ENCODE data around the gene CCDC83.

Gene CCDC83

DNA sequence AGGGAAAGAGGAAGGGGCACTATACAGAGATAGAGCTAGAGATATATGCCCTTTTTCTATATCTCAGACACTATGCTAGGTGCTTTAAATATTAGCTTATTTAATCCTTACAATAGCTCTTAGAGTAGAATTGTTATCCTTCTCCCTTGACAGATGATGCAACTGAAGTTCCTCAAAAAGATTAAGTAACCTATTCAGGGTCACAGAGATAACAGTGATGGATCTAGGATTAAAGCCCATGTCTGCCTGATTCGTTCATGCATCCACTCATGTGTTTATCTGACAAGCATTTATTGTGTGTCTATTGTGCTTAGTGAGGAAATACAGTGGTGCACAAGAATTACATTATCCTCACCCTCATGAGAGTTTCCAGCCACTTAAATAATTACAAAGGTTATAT, 8.7 kb downstream of the CCDC83 start:
- Histone ChIP-seq H3K9me3 (ENCODE audit: control insufficient read depth, insufficient read depth, low read depth, low read length) (no peaks in the 10 kb centered on the region), H3K4me3 (ENCODE audit: low read depth, low read length) (no peak overlapping the region), H3K36me3 (ENCODE audit: control insufficient read depth in 2 of 2, insufficient read depth in 1 of 2, low read length in 2 of 2) (no peaks in the 10 kb centered on the region), H3K4me1 (ENCODE audit: control insufficient read depth, insufficient read depth, low read length) (no peaks in the 10 kb centered on the region), H3K27ac (ENCODE audit: extremely low read depth, low read depth, low read length) (no peak overlapping the region)
- POLR2A ChIA-PET: no interaction called here
- CTCF ChIA-PET: interaction anchor here (1.1 to 3.7 kb wide), 2 partner anchors 9 to 170 kb away, joined by 3 to 26 read pairs; partner anchors contain the start of gene CCDC83
- TF ChIP-seq ZNF146 (tag by site-specific recombination; IDR thresholded peaks at IDR 0.05): no peak
- TF ChIP-seq ZNF529 (tag by site-specific recombination; IDR thresholded peaks at IDR 0.05; ENCODE audit: insufficient replicate concordance): no peak
- no peak for TF ChIP-seq GLI2 (tag by site-specific recombination; IDR thresholded peaks at IDR 0.05; ENCODE audit: borderline replicate concordance, low read depth)
- no peak for TF ChIP-seq KLF16 (tag by site-specific recombination; IDR thresholded peaks at IDR 0.05)
- TF ChIP-seq, protein P1, sequence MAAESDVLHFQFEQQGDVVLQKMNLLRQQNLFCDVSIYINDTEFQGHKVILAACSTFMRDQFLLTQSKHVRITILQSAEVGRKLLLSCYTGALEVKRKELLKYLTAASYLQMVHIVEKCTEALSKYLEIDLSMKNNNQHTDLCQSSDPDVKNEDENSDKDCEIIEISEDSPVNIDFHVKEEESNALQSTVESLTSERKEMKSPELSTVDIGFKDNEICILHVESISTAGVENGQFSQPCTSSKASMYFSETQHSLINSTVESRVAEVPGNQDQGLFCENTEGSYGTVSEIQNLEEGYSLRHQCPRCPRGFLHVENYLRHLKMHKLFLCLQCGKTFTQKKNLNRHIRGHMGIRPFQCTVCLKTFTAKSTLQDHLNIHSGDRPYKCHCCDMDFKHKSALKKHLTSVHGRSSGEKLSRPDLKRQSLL (tag by site-specific recombination; IDR thresholded peaks at IDR 0.05): no peak
- TF ChIP-seq GLIS2 (tag by site-specific recombination; IDR thresholded peaks at IDR 0.05): no peak
- TF ChIP-seq, protein P2, sequence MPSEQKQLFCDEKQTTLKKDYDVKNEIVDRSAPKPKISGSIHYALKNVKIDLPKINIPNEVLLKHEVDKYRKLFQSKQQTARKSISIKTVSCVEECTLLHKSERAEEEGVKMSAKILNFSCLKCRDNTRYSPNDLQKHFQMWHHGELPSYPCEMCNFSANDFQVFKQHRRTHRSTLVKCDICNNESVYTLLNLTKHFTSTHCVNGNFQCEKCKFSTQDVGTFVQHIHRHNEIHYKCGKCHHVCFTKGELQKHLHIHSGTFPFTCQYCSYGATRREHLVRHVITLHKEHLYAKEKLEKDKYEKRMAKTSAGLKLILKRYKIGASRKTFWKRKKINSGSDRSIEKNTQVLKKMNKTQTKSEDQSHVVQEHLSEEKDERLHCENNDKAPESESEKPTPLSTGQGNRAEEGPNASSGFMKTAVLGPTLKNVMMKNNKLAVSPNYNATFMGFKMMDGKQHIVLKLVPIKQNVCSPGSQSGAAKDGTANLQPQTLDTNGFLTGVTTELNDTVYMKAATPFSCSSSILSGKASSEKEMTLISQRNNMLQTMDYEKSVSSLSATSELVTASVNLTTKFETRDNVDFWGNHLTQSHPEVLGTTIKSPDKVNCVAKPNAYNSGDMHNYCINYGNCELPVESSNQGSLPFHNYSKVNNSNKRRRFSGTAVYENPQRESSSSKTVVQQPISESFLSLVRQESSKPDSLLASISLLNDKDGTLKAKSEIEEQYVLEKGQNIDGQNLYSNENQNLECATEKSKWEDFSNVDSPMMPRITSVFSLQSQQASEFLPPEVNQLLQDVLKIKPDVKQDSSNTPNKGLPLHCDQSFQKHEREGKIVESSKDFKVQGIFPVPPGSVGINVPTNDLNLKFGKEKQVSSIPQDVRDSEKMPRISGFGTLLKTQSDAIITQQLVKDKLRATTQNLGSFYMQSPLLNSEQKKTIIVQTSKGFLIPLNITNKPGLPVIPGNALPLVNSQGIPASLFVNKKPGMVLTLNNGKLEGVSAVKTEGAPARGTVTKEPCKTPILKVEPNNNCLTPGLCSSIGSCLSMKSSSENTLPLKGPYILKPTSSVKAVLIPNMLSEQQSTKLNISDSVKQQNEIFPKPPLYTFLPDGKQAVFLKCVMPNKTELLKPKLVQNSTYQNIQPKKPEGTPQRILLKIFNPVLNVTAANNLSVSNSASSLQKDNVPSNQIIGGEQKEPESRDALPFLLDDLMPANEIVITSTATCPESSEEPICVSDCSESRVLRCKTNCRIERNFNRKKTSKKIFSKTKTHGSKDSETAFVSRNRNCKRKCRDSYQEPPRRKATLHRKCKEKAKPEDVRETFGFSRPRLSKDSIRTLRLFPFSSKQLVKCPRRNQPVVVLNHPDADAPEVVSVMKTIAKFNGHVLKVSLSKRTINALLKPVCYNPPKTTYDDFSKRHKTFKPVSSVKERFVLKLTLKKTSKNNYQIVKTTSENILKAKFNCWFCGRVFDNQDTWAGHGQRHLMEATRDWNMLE (tag by site-specific recombination; conservative IDR thresholded peaks at IDR 0.05; ENCODE audit: low read depth): no peak
- TF ChIP-seq, protein P3, sequence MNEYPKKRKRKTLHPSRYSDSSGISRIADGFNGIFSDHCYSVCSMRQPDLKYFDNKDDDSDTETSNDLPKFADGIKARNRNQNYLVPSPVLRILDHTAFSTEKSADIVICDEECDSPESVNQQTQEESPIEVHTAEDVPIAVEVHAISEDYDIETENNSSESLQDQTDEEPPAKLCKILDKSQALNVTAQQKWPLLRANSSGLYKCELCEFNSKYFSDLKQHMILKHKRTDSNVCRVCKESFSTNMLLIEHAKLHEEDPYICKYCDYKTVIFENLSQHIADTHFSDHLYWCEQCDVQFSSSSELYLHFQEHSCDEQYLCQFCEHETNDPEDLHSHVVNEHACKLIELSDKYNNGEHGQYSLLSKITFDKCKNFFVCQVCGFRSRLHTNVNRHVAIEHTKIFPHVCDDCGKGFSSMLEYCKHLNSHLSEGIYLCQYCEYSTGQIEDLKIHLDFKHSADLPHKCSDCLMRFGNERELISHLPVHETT (tag by site-specific recombination; IDR thresholded peaks at IDR 0.05): no peak
- TF ChIP-seq ZNF843 (tag by site-specific recombination; IDR thresholded peaks at IDR 0.05): no peak
- no peak for TF ChIP-seq ZNF341 (tag by site-specific recombination; IDR thresholded peaks at IDR 0.05; ENCODE audit: low read depth)
- no peak for TF ChIP-seq ZNF362 (tag by site-specific recombination; IDR thresholded peaks at IDR 0.05)
- TF ChIP-seq OVOL3 (tag by site-specific recombination; IDR thresholded peaks at IDR 0.05): no peak

- H3K4me1 ChIP-seq (ENCODE audit: control insufficient read depth, insufficient read depth, low read length): no peaks in the 10 kb centered on the region
- H3K4me3 ChIP-seq (ENCODE audit: low read depth, low read length): no peak overlapping the region
- ChIA-PET CTCF (interaction anchor here (0.6 to 3.7 kb wide), 3 partner anchors 11 to 951 kb away, joined by 3 to 26 read pairs (median 4); partner anchors contain the start of gene CCDC83), POLR2A (no interaction called here)
- H3K9me3 ChIP-seq (ENCODE audit: control insufficient read depth, insufficient read depth, low read depth, low read length): no peaks in the 10 kb centered on the region
- no peak overlapping the region for H3K27ac ChIP-seq (ENCODE audit: extremely low read depth, low read depth, low read length)
- TF ChIP-seq ZNF140 (tag by site-specific recombination; IDR thresholded peaks at IDR 0.05) (no peak), GFI1B (tag by site-specific recombination; IDR thresholded peaks at IDR 0.05) (no peak), ZFP69B (tag by site-specific recombination; IDR thresholded peaks at IDR 0.05) (no peak), ZNF146 (tag by site-specific recombination; IDR thresholded peaks at IDR 0.05) (no peak), WT1 (tag by site-specific recombination; IDR thresholded peaks at IDR 0.05) (no peak), OVOL3 (tag by site-specific recombination; IDR thresholded peaks at IDR 0.05) (no peak), ZNF544 (tag by site-specific recombination; IDR thresholded peaks at IDR 0.05) (no peak), ZSCAN16 (tag by site-specific recombination; IDR thresholded peaks at IDR 0.05) (no peak), BCL11B (tag by site-specific recombination; IDR thresholded peaks at IDR 0.05; ENCODE audit: low read depth) (no peak), ZNF24 (tag by site-specific recombination; IDR thresholded peaks at IDR 0.05) (no peak)
- H3K36me3 ChIP-seq (ENCODE audit: control insufficient read depth in 2 of 2, insufficient read depth in 1 of 2, low read length in 2 of 2): no peaks in the 10 kb centered on the region
Observed at GRCh38 chr11:85866137-85866827, 11.1 kb downstream of the CCDC83 start.

All from HEK293 (cell line).